GM19372 (cell line): Measurements from ENCODE around the gene CDADC1.
"Not testable (repeated sequence)": the region's sequence is repeated elsewhere in the genome, so short reads cannot be mapped to it uniquely, and the experiment has no call there.

Experiments
- ATAC-seq: cut with Tn5 transposase; IDR thresholded peaks from one replicate; pipeline ENCODE4 v1.9.1; 2021; ENCODE audit warnings: mild to moderate bottlenecking, low read depth, moderate library complexity; ENCODE audit not compliant: unreplicated experiment

CDADC1 gene

GRCh38 chr13:49292742-49293486, 45.2 kb downstream of the CDADC1 start:
- ATAC-seq: no peak

DNA sequence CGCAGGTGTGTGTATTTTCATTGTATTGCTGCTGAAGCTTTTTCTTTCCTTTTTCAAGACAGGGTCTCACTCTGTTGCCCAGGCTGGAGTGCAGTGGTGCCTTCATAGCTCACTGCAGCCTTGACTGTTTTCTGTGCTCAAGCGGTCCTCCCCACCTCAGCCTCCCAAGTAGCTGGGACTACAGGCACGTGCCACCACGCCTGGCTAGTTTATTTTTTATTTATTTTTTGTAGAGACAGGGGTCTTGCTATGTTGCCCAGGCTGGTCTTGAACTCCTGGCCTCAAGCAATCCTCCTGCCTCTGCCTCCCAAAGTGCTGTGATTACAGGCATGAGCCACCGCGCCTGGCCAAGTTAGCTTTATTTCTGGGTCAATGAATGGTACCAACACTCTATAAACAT, 47.0 kb downstream of the CDADC1 start:
- not testable (repeated sequence) for ATAC-seq

DNA sequence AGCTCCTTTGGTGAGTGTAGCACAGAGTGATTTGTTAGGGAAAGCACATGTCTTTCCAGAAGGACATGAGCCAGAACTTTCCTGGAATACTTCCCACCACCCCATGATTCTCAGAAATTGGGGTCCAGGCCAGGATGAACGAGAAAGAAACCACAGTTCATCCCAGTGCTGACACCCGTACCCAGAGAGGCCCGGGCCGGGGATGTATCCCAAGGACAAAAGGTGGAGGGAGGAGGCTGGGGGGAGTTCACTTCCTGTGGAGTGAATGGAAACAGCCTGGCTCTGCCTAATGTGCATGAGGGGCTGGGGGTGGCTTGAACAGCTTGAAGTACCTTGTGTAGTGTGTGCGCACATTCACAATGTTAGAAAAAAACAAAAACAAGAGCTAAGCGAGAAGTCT, 47.5 kb downstream of the CDADC1 start:
- no peak for ATAC-seq

- no peak for ATAC-seq
Observed at GRCh38 chr13:49296659-49297058, 48.9 kb downstream of the CDADC1 start.

DNA sequence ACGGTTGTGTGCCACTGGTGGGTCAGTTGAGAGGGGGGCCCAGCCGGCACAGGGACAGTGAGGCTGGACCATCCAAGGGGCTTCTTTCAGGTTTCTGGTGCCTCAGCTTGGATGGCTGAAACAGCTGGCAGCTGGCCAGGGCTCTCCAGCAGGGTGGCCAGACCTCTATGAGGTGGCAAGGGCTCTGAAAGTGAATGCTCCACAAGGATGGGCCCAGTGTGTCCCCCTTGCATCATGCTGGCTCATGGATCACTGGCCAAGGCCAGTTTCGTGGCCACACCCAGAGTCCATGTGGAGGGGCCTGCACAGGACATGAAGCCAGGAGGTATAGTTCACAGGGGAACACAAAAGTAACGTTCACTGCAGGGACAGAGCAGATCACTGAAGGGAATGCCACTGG, 49.6 kb downstream of the CDADC1 start:
- no peak for ATAC-seq

GRCh38 chr13:49298416-49298815, 50.7 kb downstream of the CDADC1 start:
- ATAC-seq: no peak

DNA sequence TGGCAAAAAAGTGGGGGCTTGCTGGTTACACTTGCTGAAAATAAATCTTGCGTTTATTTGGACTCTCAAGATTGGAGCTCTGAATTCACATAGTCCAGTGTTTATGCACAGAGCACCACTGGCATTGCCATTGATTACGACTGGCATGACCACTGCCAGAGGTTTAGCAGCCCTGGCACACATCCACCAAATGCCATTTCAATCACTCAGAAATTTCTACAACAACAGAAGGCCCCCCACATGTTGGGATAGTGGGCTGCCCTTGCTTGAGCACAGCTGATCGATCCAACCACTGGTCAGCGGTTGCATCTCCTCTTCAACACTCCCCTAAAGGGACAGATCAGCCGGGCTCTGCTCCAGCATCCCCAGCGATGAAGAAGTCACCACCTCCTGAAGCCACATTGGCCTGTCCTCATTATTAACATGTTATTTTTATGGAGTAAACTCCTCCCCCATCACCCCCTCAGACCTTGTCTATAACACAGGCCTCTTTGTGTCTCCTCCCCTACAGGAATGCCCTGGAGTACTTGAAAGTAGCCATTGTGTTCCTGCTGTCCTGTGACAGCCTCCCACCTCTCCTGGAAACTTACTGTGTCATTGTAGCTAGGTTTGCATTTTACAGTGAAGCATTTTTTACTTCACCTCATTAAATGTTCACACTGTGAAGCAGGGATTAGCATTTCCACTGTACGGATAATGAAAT, 51.3 kb downstream of the CDADC1 start:
- no peak for ATAC-seq

GRCh38 chr13:49300276-49300675, 52.6 kb downstream of the CDADC1 start:
- no peak for ATAC-seq

DNA sequence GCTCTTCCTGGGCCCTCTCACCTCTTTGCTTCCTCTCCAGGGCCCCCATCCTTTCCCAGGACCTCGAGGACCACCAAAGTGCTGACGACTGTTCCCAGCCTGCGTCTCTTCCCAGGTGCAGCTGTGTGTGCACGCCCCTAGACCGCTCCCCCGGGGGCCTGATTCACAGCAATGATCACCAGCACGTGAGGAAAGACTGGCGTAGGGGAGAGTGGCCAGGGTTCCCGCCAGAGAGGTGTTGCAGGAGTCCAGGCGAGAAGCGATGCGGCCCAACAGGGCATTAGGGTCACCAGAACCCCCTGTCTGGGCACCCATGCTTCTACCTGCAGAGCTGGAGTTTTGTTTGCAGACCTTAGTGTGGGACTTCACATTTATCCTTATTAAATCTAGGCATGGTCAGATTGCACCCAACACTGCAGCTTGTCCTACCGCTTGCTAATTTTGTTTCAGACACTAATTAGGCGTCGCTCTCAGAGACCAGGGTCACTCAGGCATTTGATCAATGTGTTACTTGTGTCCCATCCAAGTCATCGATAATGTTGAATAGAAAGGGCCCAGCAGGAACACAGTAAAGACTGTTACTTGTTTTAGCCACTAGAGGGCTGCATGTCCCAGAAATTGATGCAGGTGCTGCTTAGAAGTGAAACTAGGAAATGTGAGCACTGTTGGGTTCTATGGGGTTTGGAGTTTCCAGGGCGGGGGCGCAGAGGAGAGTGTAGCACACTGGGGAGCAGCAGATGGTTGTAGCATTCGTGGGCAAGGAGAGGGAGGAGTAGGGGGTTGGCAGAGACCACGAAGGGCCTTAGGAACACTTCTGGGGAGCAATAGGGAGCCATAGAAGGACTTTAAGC, 53.2 kb downstream of the CDADC1 start:
- peak; percentile 96 for ATAC-seq

- no peak for ATAC-seq
Observed at GRCh38 chr13:49302222-49302621, 54.5 kb downstream of the CDADC1 start.

GRCh38 chr13:49302817-49303216, 55.1 kb downstream of the CDADC1 start:
- ATAC-seq: no peak

- no peak for ATAC-seq
Observed at GRCh38 chr13:49303533-49304252, 56.0 kb downstream of the CDADC1 start.

- no peak for ATAC-seq
Observed at GRCh38 chr13:49304356-49304755, 56.6 kb downstream of the CDADC1 start.

- no peak for ATAC-seq
Observed at GRCh38 chr13:49304763-49305700, 57.3 kb downstream of the CDADC1 start.

DNA sequence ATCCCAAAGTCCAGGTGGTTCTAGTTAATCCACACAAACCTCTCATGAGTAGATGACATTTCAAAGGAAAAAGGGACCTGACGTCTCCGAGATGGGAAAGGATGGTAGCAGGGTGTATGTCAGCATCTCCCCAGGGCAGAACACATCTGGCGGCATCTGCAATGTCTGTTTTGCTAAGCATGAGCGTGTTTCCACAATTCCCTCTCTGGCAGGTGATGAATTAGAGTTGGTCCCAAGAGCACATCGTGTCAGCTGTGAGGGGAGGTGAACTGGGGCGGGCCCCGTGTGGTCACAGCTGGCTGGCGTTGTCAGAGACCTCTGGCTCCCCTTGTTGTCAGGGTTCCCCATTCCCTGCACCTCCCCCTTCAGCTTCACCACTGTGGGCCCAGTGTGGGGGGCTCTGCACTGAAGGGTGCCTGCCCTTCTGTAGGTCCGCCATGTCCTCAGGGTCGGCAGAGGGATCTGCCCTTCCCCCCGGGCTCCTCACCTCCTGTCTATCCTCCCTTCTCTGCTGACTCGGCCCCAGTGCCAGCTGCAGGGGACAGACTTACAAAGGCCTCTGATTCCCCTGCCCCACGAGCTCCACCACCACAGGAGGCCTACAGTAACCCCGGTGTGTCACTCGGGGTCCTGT, 58.2 kb downstream of the CDADC1 start:
- no peak for ATAC-seq

DNA sequence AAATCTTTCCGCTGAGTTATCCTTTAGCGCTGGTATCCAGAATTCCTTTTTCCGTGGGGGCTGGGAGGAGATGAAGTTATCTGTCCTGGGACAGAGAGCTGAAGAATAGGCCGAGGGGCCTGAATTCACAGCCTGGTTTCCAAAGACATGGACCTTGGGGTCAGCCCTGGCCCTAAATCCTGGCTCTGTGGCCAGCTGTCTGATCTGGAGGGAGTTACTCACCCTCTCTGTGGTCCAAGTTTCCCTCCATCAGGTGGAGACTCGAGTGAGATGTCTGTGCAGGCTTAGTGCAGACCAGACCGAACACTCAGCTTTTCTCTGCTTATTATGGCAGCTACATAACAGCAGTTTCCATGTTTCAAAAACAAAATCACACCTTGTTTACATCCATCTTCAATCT, 59.6 kb downstream of the CDADC1 start:
- ATAC-seq: no peak

DNA sequence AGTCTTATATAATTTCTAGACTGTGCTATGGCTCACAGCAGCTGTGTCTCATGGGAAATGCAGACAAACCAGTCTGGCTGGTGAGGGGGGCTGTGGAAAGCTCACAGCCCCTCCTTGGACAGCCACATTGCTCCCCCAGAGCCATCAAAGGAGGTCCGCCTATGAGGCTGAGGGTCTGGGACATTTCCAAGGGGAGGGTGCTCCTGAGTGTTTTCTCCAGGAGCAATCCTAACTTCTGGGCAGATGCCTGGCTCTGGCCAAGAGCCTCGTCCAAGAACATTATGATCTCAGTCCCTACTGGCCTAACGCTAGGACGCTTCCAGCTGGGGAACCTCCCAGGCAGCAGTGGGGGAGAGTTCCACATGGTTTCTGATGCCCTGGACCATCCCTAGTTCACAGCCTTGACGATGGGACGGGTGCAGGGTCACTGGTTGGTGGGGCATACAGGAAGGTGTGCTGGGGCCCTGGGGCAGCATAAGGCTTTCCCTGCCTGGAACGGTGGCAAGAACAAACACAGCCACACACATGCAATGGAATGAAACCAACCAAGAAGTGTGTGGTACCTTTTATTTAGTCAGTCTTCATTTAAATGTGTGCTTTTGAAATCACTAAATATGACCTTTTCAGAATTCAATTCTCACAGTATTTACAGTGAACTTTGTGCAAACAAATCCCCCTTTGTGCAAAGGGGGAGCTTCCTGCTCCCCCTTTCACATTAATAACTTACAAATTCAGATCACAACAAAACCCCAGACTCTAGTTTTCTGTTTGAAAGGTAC, 60.6 kb downstream of the CDADC1 start:
- ATAC-seq: no peak

DNA sequence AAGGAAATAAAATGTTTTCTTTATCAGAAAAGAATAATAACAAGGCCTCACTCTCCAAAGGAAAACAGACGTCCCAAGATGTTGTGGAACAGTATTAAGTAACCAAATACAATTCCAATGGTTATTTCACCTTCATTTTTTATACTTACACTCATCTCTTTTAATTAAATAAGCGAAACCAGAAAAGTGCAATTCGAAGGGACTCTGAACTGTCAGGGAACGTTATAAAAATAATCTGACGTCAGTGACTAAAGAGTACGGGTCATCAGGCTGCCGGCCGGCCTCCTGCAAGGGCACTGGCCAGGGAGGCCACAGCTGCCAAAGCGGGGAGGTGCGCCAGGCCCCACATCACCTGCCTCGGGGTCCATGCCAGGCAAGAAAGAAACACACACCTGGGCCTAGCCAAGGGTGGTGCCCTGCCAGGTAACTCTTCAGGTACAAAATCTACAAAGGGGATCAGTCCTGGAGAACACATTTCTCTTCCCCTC, 61.2 kb downstream of the CDADC1 start:
- no peak for ATAC-seq
